H1 (cell line): Measurements from ENCODE around the gene PTPRD. TPM values are rescaled to one million over a fixed set of nuclear protein-coding genes. Genes with fewer than 3 reads are reported as not detected.

Experiments
- CTCF ChIA-PET: fragments of 300-600 bp; sonication (Branson Sonifier 250); formaldehyde crosslinking; loops from one replicate; lab custom pipeline; 2021; ENCODE audit not compliant: partially characterized antibody; lab: Charles Lee
- POLR2A ChIA-PET: fragments of 300-600 bp; sonication (Branson Sonifier 250); formaldehyde crosslinking; loops from one replicate; lab custom pipeline; 2021; ENCODE audit warnings: inconsistent platforms; ENCODE audit not compliant: partially characterized antibody; lab: Charles Lee
- DNase-seq, 2 experiments: peaks; one replicate each; pipeline versions ENCODE4 v3.0.0 to v3.0.0-alpha.2; 2010 to 2022; ENCODE audit warnings: low spot score in 2 of 2, low read depth in 1 of 2, mixed read lengths in 1 of 2
- FAIRE-seq: peaks from 2 replicates; lab custom pipeline; 2011; peaks lifted over from hg19 to GRCh38; lab: Jason Lieb, UNC
- H2AFZ ChIP-seq: 2 replicates; pipeline ENCODE4 v1.8.1; 2012; ENCODE audit warnings: low read length, inconsistent platforms
- H2AK5ac ChIP-seq: 2 replicates; pipeline ENCODE4 v1.6.1; 2013; ENCODE audit warnings: low read depth, low read length
- H2BK120ac ChIP-seq: replicated peaks from 2 replicates; pipeline ENCODE3; 2013; ENCODE audit warnings: low read depth, low read length, inconsistent platforms
- H2BK12ac ChIP-seq: 2 replicates; pipeline ENCODE4 v1.6.1; 2013; ENCODE audit warnings: low read depth, low read length
- H2BK15ac ChIP-seq: 2 replicates; pipeline ENCODE4 v1.6.1; 2013; ENCODE audit warnings: low read length
- H2BK20ac ChIP-seq: 2 replicates; pipeline ENCODE4 v1.6.1; 2013; ENCODE audit warnings: low read length
- H2BK5ac ChIP-seq: 2 replicates; pipeline ENCODE4 v1.6.1; 2013; ENCODE audit warnings: low read depth, low read length
- H3K14ac ChIP-seq: 2 replicates; pipeline ENCODE4 v1.6.1; 2013; ENCODE audit warnings: inconsistent platforms; ENCODE audit not compliant: insufficient read length
- H3K18ac ChIP-seq: 2 replicates; pipeline ENCODE4 v1.6.1; 2013; ENCODE audit warnings: low read length; ENCODE audit errors: extremely low read depth
- H3K23ac ChIP-seq: 2 replicates; pipeline ENCODE4 v1.6.1; 2013; ENCODE audit warnings: inconsistent platforms; ENCODE audit not compliant: insufficient read length
- H3K23me2 ChIP-seq: 2 replicates; pipeline ENCODE4 v1.6.1; 2013; ENCODE audit warnings: low read depth, low read length
- H3K27ac ChIP-seq: 2 replicates; pipeline ENCODE4 v1.6.1; 2011; ENCODE audit warnings: low read depth, low read length, inconsistent platforms
- H3K27me3 ChIP-seq, 4 experiments: replicated peaks in 1 of 4; 1 replicate in 1 of 4; 2 replicates in 3 of 4; pipeline versions ENCODE4 v1.6.1 to v1.8.1; 2011 to 2013; ENCODE audit warnings: low read length in 3 of 4, mild to moderate bottlenecking in 3 of 4, inconsistent platforms in 2 of 4, mixed read lengths in 2 of 4, moderate library complexity in 1 of 4; ENCODE audit not compliant: control insufficient read depth in 3 of 4, insufficient read depth in 3 of 4; ENCODE audit errors: extremely low read depth in 1 of 4
- H3K36me3 ChIP-seq, 4 experiments: 2 replicates each; pipeline versions ENCODE4 v1.6.1 to v1.8.1; 2011 to 2013; ENCODE audit warnings: mild to moderate bottlenecking in 4 of 4, low read length in 3 of 4, moderate library complexity in 2 of 4, control low read depth in 1 of 4, inconsistent platforms in 1 of 4; ENCODE audit not compliant: insufficient read depth in 4 of 4, control insufficient read depth in 2 of 4
- H3K4ac ChIP-seq: replicated peaks from 2 replicates; pipeline ENCODE3; 2013; ENCODE audit warnings: low read length, low read depth, mixed read lengths, inconsistent platforms; ENCODE audit not compliant: insufficient read length
- H3K4me1 ChIP-seq, 4 experiments: replicated peaks in 1 of 4; 1 replicate in 1 of 4; 2 replicates in 3 of 4; pipeline versions ENCODE4 v1.6.1 to v1.8.1; 2011 to 2013; ENCODE audit warnings: low read length in 3 of 4, inconsistent platforms in 2 of 4, mixed read lengths in 1 of 4; ENCODE audit not compliant: insufficient read depth in 4 of 4, control insufficient read depth in 3 of 4
- H3K4me2 ChIP-seq, 2 experiments: 2 replicates each; pipeline versions ENCODE4 v1.6.1 to v1.8.1; 2011 to 2013; ENCODE audit warnings: low read depth in 2 of 2, low read length in 2 of 2, control low read depth in 1 of 2, inconsistent platforms in 1 of 2, mild to moderate bottlenecking in 1 of 2; ENCODE audit not compliant: insufficient read depth in 1 of 2
- H3K4me3 ChIP-seq, 4 experiments: fragments of 200-600, 300-600 bp in 1 of 4; sonication (generic), shearing (Covaris generic), sonication (Bioruptor Twin) in 1 of 4; 2 replicates each; pipeline versions ENCODE4 v1.5.1 to v1.8.1; 2011 to 2016; ENCODE audit warnings: low read length in 4 of 4, low read depth in 3 of 4, control low read depth in 2 of 4, inconsistent platforms in 2 of 4, mild to moderate bottlenecking in 2 of 4, mixed read lengths in 1 of 4, moderate library complexity in 1 of 4; ENCODE audit not compliant: insufficient read depth in 2 of 4; ENCODE audit errors: extremely low read depth in 1 of 4
- H3K56ac ChIP-seq: replicated peaks from 2 replicates; pipeline ENCODE3; 2013; ENCODE audit warnings: low read depth, mild to moderate bottlenecking, mixed read lengths, low read length, inconsistent platforms; ENCODE audit not compliant: insufficient read length
- H3K79me1 ChIP-seq: 2 replicates; pipeline ENCODE4 v1.6.1; 2013; ENCODE audit warnings: low read depth, low read length, control low read depth
- H3K79me2 ChIP-seq, 2 experiments: 2 replicates each; pipeline versions ENCODE4 v1.6.1 to v1.8.1; 2012 to 2013; ENCODE audit warnings: low read length in 2 of 2, mild to moderate bottlenecking in 2 of 2, inconsistent platforms in 1 of 2; ENCODE audit not compliant: insufficient read depth in 2 of 2, control insufficient read depth in 1 of 2
- H3K9ac ChIP-seq, 4 experiments: replicated peaks in 1 of 4; 1 replicate in 1 of 4; 2 replicates in 3 of 4; pipeline versions ENCODE4 v1.6.1 to v1.8.1; 2011 to 2013; ENCODE audit warnings: low read depth in 3 of 4, low read length in 3 of 4, control low read depth in 2 of 4, mild to moderate bottlenecking in 2 of 4, moderate library complexity in 2 of 4, inconsistent platforms in 1 of 4; ENCODE audit errors: extremely low read depth in 1 of 4
- H3K9me3 ChIP-seq, 2 experiments: 2 replicates each; pipeline versions ENCODE4 v1.6.1 to v1.8.1; 2012 to 2013; ENCODE audit warnings: mild to moderate bottlenecking in 2 of 2, moderate library complexity in 2 of 2, control low read depth in 1 of 2, inconsistent platforms in 1 of 2, low read depth in 1 of 2, low read length in 1 of 2, mixed read lengths in 1 of 2; ENCODE audit not compliant: insufficient read depth in 2 of 2
- H4K20me1 ChIP-seq, 2 experiments: replicated peaks in 1 of 2; 2 replicates each; pipeline versions ENCODE3 to v1.8.1; 2011 to 2013; ENCODE audit warnings: inconsistent platforms in 2 of 2, low read length in 2 of 2, mild to moderate bottlenecking in 1 of 2; ENCODE audit not compliant: insufficient read depth in 2 of 2, control insufficient read depth in 1 of 2
- H4K5ac ChIP-seq: 2 replicates; pipeline ENCODE4 v1.6.1; 2013; ENCODE audit warnings: low read length, low read depth, mixed read lengths, inconsistent platforms; ENCODE audit not compliant: insufficient read length
- H4K8ac ChIP-seq: 2 replicates; pipeline ENCODE4 v1.8.0; 2013; ENCODE audit warnings: mild to moderate bottlenecking, moderate library complexity, low read length, inconsistent platforms; ENCODE audit not compliant: insufficient read depth; ENCODE audit errors: extremely low read depth
- H4K91ac ChIP-seq: replicated peaks from 2 replicates; pipeline ENCODE3; 2013; ENCODE audit warnings: low read length, mixed read lengths, inconsistent platforms; ENCODE audit not compliant: insufficient read length
- ASH2L ChIP-seq: fragments of 200-600, 300-600 bp; sonication (generic); IDR thresholded peaks from one replicate; pipeline ENCODE4 v1.7.1; 2017; ENCODE audit warnings: low read length
- BRCA1 ChIP-seq: IDR thresholded peaks from 2 replicates; pipeline ENCODE4 v1.6.1; 2012; ENCODE audit warnings: low read depth, low read length, improper control_type of control experiment
- EGR1 ChIP-seq: IDR thresholded peaks from 2 replicates; pipeline ENCODE4 v1.6.1; 2011; ENCODE audit warnings: low read depth, low read length, borderline replicate concordance
- HDAC6 ChIP-seq: IDR thresholded peaks from one replicate; pipeline ENCODE4 v1.7.1; 2012; ENCODE audit warnings: low read depth, mild to moderate bottlenecking, inconsistent platforms, low read length, moderate library complexity
- MAFK ChIP-seq: IDR thresholded peaks from 2 replicates; pipeline ENCODE4 v1.6.1; 2012; ENCODE audit warnings: low read depth, mild to moderate bottlenecking, improper control_type of control experiment, low read length
- PHF8 ChIP-seq: fragments of 200-600 bp; sonication (generic); conservative IDR thresholded peaks from 2 replicates; pipeline ENCODE4 v1.7.1; 2012; ENCODE audit warnings: low read depth, mild to moderate bottlenecking, inconsistent platforms, low read length, moderate library complexity
- POLR2AphosphoS5 ChIP-seq: IDR thresholded peaks from 2 replicates; pipeline ENCODE4 v1.6.1; 2011; ENCODE audit warnings: low read depth, low read length
- POU5F1 ChIP-seq: IDR thresholded peaks from 2 replicates; pipeline ENCODE4 v1.6.1; 2011; ENCODE audit warnings: low read depth, mild to moderate bottlenecking, low read length, moderate library complexity
- RAD21 ChIP-seq, 2 experiments: IDR thresholded peaks in 1 of 2; conservative IDR thresholded peaks in 1 of 2; 2 replicates each; pipeline ENCODE4 v1.6.1; 2011; ENCODE audit warnings: low read depth in 2 of 2, low read length in 2 of 2, improper control_type of control experiment in 1 of 2, inconsistent platforms in 1 of 2, mild to moderate bottlenecking in 1 of 2, moderate library complexity in 1 of 2
- RXRA ChIP-seq: IDR thresholded peaks from 2 replicates; pipeline ENCODE4 v1.6.1; 2011; ENCODE audit warnings: low read depth, mild to moderate bottlenecking, low read length, moderate library complexity; ENCODE audit not compliant: insufficient read depth
- TAF7 ChIP-seq: optimal IDR thresholded peaks from 2 replicates; pipeline ENCODE3; 2011; ENCODE audit warnings: low read depth, mild to moderate bottlenecking, inconsistent platforms, low read length, moderate library complexity, borderline replicate concordance
- TEAD4 ChIP-seq: IDR thresholded peaks from 2 replicates; pipeline ENCODE4 v1.6.1; 2012; ENCODE audit warnings: low read depth, low read length, inconsistent platforms, mixed read lengths
- ZNF274 ChIP-seq: IDR thresholded peaks from 2 replicates; pipeline ENCODE4 v1.7.0; 2012; ENCODE audit warnings: low read length, borderline replicate concordance; ENCODE audit errors: extremely low read depth
- WGBS, 2 experiments: shearing (Covaris generic) in 1 of 2; methylation state at CpG; one replicate each; pipeline versions ENCODE4 v1.1.6 to v1.1.7; 2013 to 2015; ENCODE audit warnings: low lambda C conversion rate in 2 of 2, mixed read lengths in 2 of 2, inconsistent platforms in 1 of 2, low coverage in 1 of 2, missing lambda C conversion rate in 1 of 2; ENCODE audit not compliant: insufficient replicate concordance in 2 of 2, insufficient coverage in 1 of 2, insufficient read length in 1 of 2; ENCODE audit errors: extremely low coverage in 1 of 2, missing lambda C conversion rate in 1 of 2; 5-methylcytosine and 5-hydroxymethylcytosine counted together
- polyA plus RNA-seq, 7 experiments: library from polyadenylated mRNA; depleted of rRNA in 3 of 7; stranded (reverse) in 5 of 7; unstranded in 2 of 7; fragments of >200 nt in 5 of 7; fragments of 200-250 nt in 2 of 7; gene quantifications; 1 replicate in 5 of 7; 2 replicates in 1 of 7; 4 replicates in 1 of 7; pipeline versions ENCODE4 v1.2.1 to v1.2.3, GENCODE V29; 2011 to 2013; ENCODE audit warnings: missing spikeins in 2 of 7, mixed read lengths in 2 of 7
- total RNA-seq: library from RNA; stranded (reverse); fragmentation: NEBNext Ultra II Directional; extraction: Animal tissue kit (Norgen Biotek cat#: 25700); gene quantifications from 2 replicates; pipeline ENCODE4 v1.2.1, GENCODE V29; 2021
- TF ChIP-seq, protein P1 (sequence below): IDR thresholded peaks from 2 replicates; pipeline ENCODE4 v1.6.1; 2012; ENCODE audit warnings: inconsistent platforms

Gene PTPRD
- total and polyA plus RNA-seq, 2 of the 8 experiments (the other 6 are each of a cell fraction or from before 2014, with no cell fraction given): 17.2 to 77.0 TPM

DNA sequence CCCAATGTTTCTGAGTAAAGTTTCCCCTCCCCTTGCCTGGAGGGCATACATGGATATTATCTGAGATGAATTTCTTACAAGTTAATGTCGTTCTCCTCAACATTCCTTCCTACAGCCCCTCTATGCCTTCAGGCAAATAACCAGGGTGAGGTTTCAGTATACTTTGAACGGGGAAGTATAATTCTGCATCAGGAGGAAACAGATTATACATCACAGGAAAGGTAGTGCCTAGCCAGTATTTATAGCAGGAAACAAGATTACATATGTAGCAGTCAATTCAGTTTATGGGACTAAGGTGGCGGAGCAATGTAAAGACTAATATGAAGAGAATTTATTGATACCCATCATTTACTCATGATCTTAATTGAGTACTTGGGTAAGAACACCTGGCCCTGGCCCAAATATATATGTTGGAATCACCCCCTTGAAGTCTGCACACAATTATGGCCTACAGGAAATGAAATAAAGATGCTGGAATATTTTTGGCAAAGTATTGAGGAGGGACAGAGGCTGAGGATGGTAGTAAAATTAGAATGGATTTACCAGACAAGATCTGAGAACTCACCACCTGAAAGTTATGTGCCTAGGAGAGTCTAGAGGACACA lies 661.1 kb downstream of the PTPRD start:
- H4K91ac ChIP-seq: no peak overlapping the region
- H3K27ac ChIP-seq: no peak overlapping the region
- H4K8ac ChIP-seq: no peak overlapping the region
- H3K14ac ChIP-seq: no peak overlapping the region
- POLR2A ChIA-PET: no interaction called here
- no peak overlapping the region for H2AK5ac ChIP-seq
- no peaks in the 10 kb centered on the region for H3K4me1 ChIP-seq
- no peaks in the 10 kb centered on the region for H3K9me3 ChIP-seq
- no peaks in the 10 kb centered on the region for H3K23me2 ChIP-seq
- no peak overlapping the region for H2BK20ac ChIP-seq
- no peak overlapping the region for H2BK15ac ChIP-seq
- no peaks in the 10 kb centered on the region for H3K79me2 ChIP-seq
- H2BK120ac ChIP-seq: no peak overlapping the region
- no peak overlapping the region for H2BK5ac ChIP-seq
- H3K79me1 ChIP-seq: no peaks in the 10 kb centered on the region
- no peak for FAIRE-seq
- no peak overlapping the region for H4K5ac ChIP-seq
- H3K4me2 ChIP-seq: no peak overlapping the region
- no peak overlapping the region for H3K9ac ChIP-seq
- WGBS, 2 experiments: 94% methylated on average over 3 of the region's 3 CpGs; no CpG with 5 or more reads in 1 of the 2 experiments
- H3K4me3 ChIP-seq: no peak overlapping the region
- no peak for DNase-seq
- H2AFZ ChIP-seq: no peak overlapping the region
- no peak overlapping the region for H2BK12ac ChIP-seq
- H3K4ac ChIP-seq: no peak overlapping the region
- CTCF ChIA-PET: no interaction called here
- H3K23ac ChIP-seq: no peak overlapping the region
- no peaks in the 10 kb centered on the region for H4K20me1 ChIP-seq
- H3K56ac ChIP-seq: no peak overlapping the region
- H3K27me3 ChIP-seq: no peaks in the 10 kb centered on the region
- no peaks in the 10 kb centered on the region for H3K36me3 ChIP-seq
- no peak overlapping the region for H3K18ac ChIP-seq
- TF ChIP-seq RXRA: no peak
- TF ChIP-seq, protein P1, sequence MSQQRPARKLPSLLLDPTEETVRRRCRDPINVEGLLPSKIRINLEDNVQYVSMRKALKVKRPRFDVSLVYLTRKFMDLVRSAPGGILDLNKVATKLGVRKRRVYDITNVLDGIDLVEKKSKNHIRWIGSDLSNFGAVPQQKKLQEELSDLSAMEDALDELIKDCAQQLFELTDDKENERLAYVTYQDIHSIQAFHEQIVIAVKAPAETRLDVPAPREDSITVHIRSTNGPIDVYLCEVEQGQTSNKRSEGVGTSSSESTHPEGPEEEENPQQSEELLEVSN: no peak
- TF ChIP-seq POU5F1: no peak
- no peak for TF ChIP-seq BRCA1
- TF ChIP-seq HDAC6: no peak
- no peak for TF ChIP-seq ZNF274
- no peak for TF ChIP-seq POLR2AphosphoS5
- no peak for TF ChIP-seq MAFK
- TF ChIP-seq ASH2L: no peak
- no peak for TF ChIP-seq EGR1
- no peak for TF ChIP-seq TEAD4
- no peak for TF ChIP-seq RAD21 (IDR thresholded peaks at IDR 0.05 in 1 of 2, conservative IDR thresholded peaks at IDR 0.05 in 1 of 2; ENCODE audit: low read depth in 2 of 2, low read length in 2 of 2)
- TF ChIP-seq TAF7: no peak
- TF ChIP-seq PHF8: no peak
